Thoracic aorta (tissue), 2 donors: ENCODE results near the gene USP32. TPM values are rescaled to one million over a fixed set of nuclear protein-coding genes. Genes with fewer than 3 reads are reported as not detected.

Experiments
- ATAC-seq: fragments of 150-250 bp; one replicate; pipeline ENCODE4 v1.8.0; 2017; ENCODE audit warnings: low read depth; ENCODE audit not compliant: insufficient number of reproducible peaks, low FRiP score
- DNase-seq: peaks from one replicate; pipeline ENCODE4 v3.0.0-alpha.2; 2020; ENCODE audit warnings: low spot score
- H3K27ac ChIP-seq, 2 donors: fragments of 200-600 bp; sonication (generic); 1 replicate in 1 of 2; 2 replicates in 1 of 2; pipeline ENCODE4 v1.5.1; 2016; ENCODE audit warnings: mild to moderate bottlenecking in 2 of 2, moderate library complexity in 2 of 2
- H3K27me3 ChIP-seq: fragments of 200-600 bp; sonication (generic); replicated peaks from 2 replicates; pipeline ENCODE4 v1.6.0; 2016; ENCODE audit warnings: mild to moderate bottlenecking; ENCODE audit not compliant: insufficient read depth
- H3K36me3 ChIP-seq: fragments of 200-600 bp; sonication (generic); one replicate; pipeline ENCODE4 v1.5.1; 2016
- H3K4me1 ChIP-seq, 2 donors: fragments of 200-600 bp; sonication (generic); 1 replicate in 1 of 2; 2 replicates in 1 of 2; pipeline versions ENCODE4 v1.5.1 to v1.6.0; 2016; ENCODE audit warnings: low read depth in 2 of 2, mild to moderate bottlenecking in 1 of 2; ENCODE audit not compliant: control insufficient read depth in 1 of 2
- H3K4me3 ChIP-seq: fragments of 200-600 bp; sonication (generic); 2 replicates; pipeline ENCODE4 v1.5.1; 2016; ENCODE audit warnings: mild to moderate bottlenecking
- H3K9me3 ChIP-seq: fragments of 200-600 bp; sonication (generic); 2 replicates; pipeline ENCODE4 v1.5.1; 2016
- CTCF ChIP-seq: fragments of 200-600 bp; sonication (generic); IDR thresholded peaks from one replicate; pipeline ENCODE4 v1.5.1; 2019; ENCODE audit warnings: antibody characterized with exemption
- total RNA-seq, 2 donors: library from RNA; depleted of rRNA; stranded (reverse); fragments of >200 nt; gene quantifications; one replicate each; pipeline versions ENCODE4 v1.1.0 to v1.2.3, GENCODE V29; 2016

Gene USP32
- total RNA-seq, 2 donors from 2014 or later, result 24.8 to 58.4 TPM

GRCh38 chr17:60371416-60371815 is 20.5 kb downstream of the USP32 start:
- no peak for DNase-seq
- no peak for ATAC-seq
- no peak overlapping the region for H3K27ac ChIP-seq
- no peaks in the 10 kb centered on the region for H3K27me3 ChIP-seq
- no peaks in the 10 kb centered on the region for H3K9me3 ChIP-seq
- no peaks in the 10 kb centered on the region for H3K36me3 ChIP-seq
- H3K4me1 ChIP-seq, result no peaks in the 10 kb centered on the region
- H3K4me3 ChIP-seq, result no peak overlapping the region
- TF ChIP-seq CTCF, result no peak

- Histone ChIP-seq H3K27ac (no peak overlapping the region), H3K9me3 (no peaks in the 10 kb centered on the region), H3K36me3 (no peaks in the 10 kb centered on the region), H3K4me3 (no peak overlapping the region), H3K4me1 (no peaks in the 10 kb centered on the region), H3K27me3 (no peaks in the 10 kb centered on the region)
- DNase-seq, result no peak
- no peak for ATAC-seq
- no peak for TF ChIP-seq CTCF
Observed at GRCh38 chr17:60369727-60370126, 22.2 kb downstream of the USP32 start.

GRCh38 chr17:60363700-60364405 is 28.1 kb downstream of the USP32 start:
- no peaks in the 10 kb centered on the region for H3K36me3 ChIP-seq
- no peaks in the 10 kb centered on the region for H3K9me3 ChIP-seq
- TF ChIP-seq CTCF, result no peak
- no peak for DNase-seq
- no peak overlapping the region for H3K4me3 ChIP-seq
- no peak for ATAC-seq
- H3K27ac ChIP-seq, result no peak overlapping the region
- no peaks in the 10 kb centered on the region for H3K27me3 ChIP-seq
- no peaks in the 10 kb centered on the region for H3K4me1 ChIP-seq

DNA sequence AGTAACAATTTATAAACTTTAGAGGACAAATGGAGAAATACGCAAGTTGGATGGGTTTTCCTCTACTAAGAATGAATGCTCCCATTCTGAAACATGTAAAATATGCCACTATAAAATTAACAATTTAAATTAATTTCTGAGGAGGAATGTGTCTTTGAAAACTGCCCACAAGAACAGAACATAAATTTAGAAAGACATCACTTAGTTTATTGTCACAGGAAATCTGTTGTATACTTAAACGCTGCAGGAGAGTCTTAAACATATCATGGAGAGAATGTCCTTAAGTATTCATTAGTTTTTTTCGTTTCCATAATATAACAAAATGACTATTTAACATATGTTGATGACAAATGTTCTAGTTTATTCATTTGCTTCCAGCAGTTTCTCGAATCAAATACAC is 29.6 kb downstream of the USP32 start:
- H3K27ac ChIP-seq, result no peak overlapping the region
- no peak for DNase-seq
- no peaks in the 10 kb centered on the region for H3K4me1 ChIP-seq
- no peaks in the 10 kb centered on the region for H3K36me3 ChIP-seq
- no peak for TF ChIP-seq CTCF
- H3K9me3 ChIP-seq, result no peaks in the 10 kb centered on the region
- H3K27me3 ChIP-seq, result no peaks in the 10 kb centered on the region
- no peak for ATAC-seq
- H3K4me3 ChIP-seq, result no peak overlapping the region

GRCh38 chr17:60361889-60362288 is 30.0 kb downstream of the USP32 start:
- DNase-seq (no peak), ATAC-seq (no peak)
- Histone ChIP-seq H3K27me3 (no peaks in the 10 kb centered on the region), H3K4me3 (no peak overlapping the region), H3K9me3 (no peaks in the 10 kb centered on the region), H3K27ac (no peak overlapping the region), H3K4me1 (no peaks in the 10 kb centered on the region), H3K36me3 (no peaks in the 10 kb centered on the region)
- no peak for TF ChIP-seq CTCF
